Osteoblast (primary cell): ENCODE results near the gene GALR2. TPM values are rescaled to one million over a fixed set of nuclear protein-coding genes. Genes with fewer than 3 reads are reported as not detected.

Experiments used
- DNase-seq: peaks from one replicate; pipeline ENCODE4 v3.0.0; 2011; ENCODE audit warnings: low spot score, mixed read lengths; ENCODE audit not compliant: insufficient read length; ENCODE audit errors: missing footprints
- H2AFZ ChIP-seq: 2 replicates; pipeline ENCODE4 v1.6.0; 2011; ENCODE audit warnings: mild to moderate bottlenecking, low read length
- H3K27ac ChIP-seq: 2 replicates; pipeline ENCODE4 v1.5.1; 2011; ENCODE audit warnings: mild to moderate bottlenecking, low read depth, low read length, moderate library complexity
- H3K27me3 ChIP-seq: 2 replicates; pipeline ENCODE4 v1.6.0; 2012; ENCODE audit warnings: mild to moderate bottlenecking, control low read depth, inconsistent platforms, low read length, moderate library complexity; ENCODE audit not compliant: insufficient read depth
- H3K36me3 ChIP-seq: 2 replicates; pipeline ENCODE4 v1.5.1; 2011; ENCODE audit warnings: mild to moderate bottlenecking, low read length, control low read depth, moderate library complexity; ENCODE audit not compliant: insufficient read depth
- H3K4me1 ChIP-seq: 2 replicates; pipeline ENCODE4 v1.5.1; 2011; ENCODE audit warnings: mild to moderate bottlenecking, low read length, control low read depth, moderate library complexity; ENCODE audit not compliant: insufficient read depth
- H3K4me2 ChIP-seq: 2 replicates; pipeline ENCODE4 v1.6.0; 2011; ENCODE audit warnings: mild to moderate bottlenecking, low read length; ENCODE audit not compliant: insufficient read depth
- H3K4me3 ChIP-seq: fragments of 200-600 bp; sonication (generic); 3 replicates; pipeline ENCODE4 v1.5.1; 2012; ENCODE audit warnings: mild to moderate bottlenecking, low read length, inconsistent platforms; ENCODE audit not compliant: insufficient read depth
- H3K79me2 ChIP-seq: 2 replicates; pipeline ENCODE4 v1.6.0; 2012; ENCODE audit warnings: mild to moderate bottlenecking, low read length, control low read depth, inconsistent platforms; ENCODE audit not compliant: insufficient read depth
- H3K9me3 ChIP-seq: 2 replicates; pipeline ENCODE4 v1.5.1; 2011; ENCODE audit warnings: low read depth, low read length, control low read depth
- H4K20me1 ChIP-seq: 2 replicates; pipeline ENCODE4 v1.6.0; 2012; ENCODE audit warnings: mild to moderate bottlenecking, low read length, control low read depth; ENCODE audit not compliant: insufficient read depth
- total RNA-seq: library from RNA; depleted of rRNA; stranded (reverse); fragments of >200 nt; gene quantifications from 2 replicates; pipeline ENCODE4 v1.2.3, GENCODE V29; 2012
- TF ChIP-seq, protein P1 (sequence below): IDR thresholded peaks from 2 replicates; pipeline ENCODE4 v1.5.1; 2011; ENCODE audit warnings: mild to moderate bottlenecking, low read depth, low read length, moderate library complexity; ENCODE audit errors: extremely low read depth

The GALR2 gene, protein sequence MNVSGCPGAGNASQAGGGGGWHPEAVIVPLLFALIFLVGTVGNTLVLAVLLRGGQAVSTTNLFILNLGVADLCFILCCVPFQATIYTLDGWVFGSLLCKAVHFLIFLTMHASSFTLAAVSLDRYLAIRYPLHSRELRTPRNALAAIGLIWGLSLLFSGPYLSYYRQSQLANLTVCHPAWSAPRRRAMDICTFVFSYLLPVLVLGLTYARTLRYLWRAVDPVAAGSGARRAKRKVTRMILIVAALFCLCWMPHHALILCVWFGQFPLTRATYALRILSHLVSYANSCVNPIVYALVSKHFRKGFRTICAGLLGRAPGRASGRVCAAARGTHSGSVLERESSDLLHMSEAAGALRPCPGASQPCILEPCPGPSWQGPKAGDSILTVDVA
- total RNA-seq = 0.29 TPM in 1 of 2 replicates, not detected in the other

DNA sequence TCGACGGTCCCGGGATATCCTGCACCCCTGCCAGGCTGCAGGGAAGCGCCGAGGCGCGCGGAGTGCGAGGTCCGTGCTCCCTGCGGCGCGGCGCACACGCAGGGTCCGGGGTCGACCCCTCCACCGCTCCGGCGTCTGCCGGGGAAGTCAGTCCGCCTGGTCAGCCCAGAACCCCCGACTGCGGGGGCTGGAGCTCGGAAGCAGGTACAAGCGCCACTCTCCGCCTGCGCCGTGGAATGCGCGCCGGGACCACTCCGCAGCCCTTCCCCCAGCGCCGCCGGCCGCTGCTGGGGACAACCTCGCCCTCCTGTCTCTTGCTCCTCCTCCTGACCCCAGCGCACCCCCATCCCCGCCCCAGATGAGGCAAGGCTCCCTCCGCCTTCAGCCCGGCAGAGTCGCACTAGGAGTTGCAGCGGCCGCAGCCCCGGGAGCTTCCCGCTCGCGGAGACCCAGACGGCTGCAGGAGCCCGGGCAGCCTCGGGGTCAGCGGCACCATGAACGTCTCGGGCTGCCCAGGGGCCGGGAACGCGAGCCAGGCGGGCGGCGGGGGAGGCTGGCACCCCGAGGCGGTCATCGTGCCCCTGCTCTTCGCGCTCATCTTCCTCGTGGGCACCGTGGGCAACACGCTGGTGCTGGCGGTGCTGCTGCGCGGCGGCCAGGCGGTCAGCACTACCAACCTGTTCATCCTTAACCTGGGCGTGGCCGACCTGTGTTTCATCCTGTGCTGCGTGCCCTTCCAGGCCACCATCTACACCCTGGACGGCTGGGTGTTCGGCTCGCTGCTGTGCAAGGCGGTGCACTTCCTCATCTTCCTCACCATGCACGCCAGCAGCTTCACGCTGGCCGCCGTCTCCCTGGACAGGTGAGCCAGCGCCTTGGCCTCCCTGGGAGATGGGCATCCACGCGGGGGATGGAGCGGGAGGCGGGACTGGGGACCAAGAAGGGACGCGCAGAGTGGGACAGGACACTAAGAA is at the start of gene GALR2:
Gene GALR2 (plus strand): TSS at position 392 of the 974 bp plus-strand sequence. CDS start 103 bp downstream, at position 495.
- TF ChIP-seq, protein P1, sequence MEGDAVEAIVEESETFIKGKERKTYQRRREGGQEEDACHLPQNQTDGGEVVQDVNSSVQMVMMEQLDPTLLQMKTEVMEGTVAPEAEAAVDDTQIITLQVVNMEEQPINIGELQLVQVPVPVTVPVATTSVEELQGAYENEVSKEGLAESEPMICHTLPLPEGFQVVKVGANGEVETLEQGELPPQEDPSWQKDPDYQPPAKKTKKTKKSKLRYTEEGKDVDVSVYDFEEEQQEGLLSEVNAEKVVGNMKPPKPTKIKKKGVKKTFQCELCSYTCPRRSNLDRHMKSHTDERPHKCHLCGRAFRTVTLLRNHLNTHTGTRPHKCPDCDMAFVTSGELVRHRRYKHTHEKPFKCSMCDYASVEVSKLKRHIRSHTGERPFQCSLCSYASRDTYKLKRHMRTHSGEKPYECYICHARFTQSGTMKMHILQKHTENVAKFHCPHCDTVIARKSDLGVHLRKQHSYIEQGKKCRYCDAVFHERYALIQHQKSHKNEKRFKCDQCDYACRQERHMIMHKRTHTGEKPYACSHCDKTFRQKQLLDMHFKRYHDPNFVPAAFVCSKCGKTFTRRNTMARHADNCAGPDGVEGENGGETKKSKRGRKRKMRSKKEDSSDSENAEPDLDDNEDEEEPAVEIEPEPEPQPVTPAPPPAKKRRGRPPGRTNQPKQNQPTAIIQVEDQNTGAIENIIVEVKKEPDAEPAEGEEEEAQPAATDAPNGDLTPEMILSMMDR = no peak
- peaks cover 17% of the 10 kb centered on the region for H4K20me1 ChIP-seq
- peaks cover 33% of the 10 kb centered on the region for H3K79me2 ChIP-seq
- peak; percentile 85 for DNase-seq
- H3K4me3 ChIP-seq = no peak within 1 kb of the TSS
- no peaks in the 10 kb centered on the region for H3K9me3 ChIP-seq
- no peaks in the 10 kb centered on the region for H3K36me3 ChIP-seq
- H3K4me1 ChIP-seq = peaks cover 12% of the 10 kb centered on the region
- H2AFZ ChIP-seq = no peak within 1 kb of the TSS
- H3K4me2 ChIP-seq = no peak within 1 kb of the TSS
- no peak within 1 kb of the TSS for H3K27ac ChIP-seq
- H3K27me3 ChIP-seq = peaks cover 63% of the 10 kb centered on the region

DNA sequence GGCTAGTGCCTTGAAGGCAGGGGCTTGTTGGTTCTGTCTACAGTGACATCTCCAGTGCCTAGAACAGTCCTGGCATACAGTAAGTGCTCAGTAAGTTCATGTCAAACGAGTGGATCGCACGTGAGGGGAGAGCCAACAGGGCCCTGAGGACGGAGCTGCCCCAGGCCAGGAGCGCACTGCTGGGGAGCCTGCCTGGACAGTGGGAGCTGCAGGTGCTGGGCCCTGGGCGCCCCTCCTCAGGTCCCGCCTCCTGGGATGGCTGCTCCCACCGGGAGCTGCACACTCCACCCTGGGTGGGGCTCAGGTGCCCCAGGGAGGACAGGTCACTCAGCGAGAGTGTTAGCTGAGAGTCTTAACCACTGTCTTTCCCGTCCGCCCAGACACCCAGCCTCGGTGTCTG is 49.3 kb upstream of the GALR2 start:
- Histone ChIP-seq H3K79me2 (no peaks in the 10 kb centered on the region), H3K4me3 (no peak overlapping the region), H4K20me1 (no peaks in the 10 kb centered on the region), H3K9me3 (no peaks in the 10 kb centered on the region), H3K27ac (no peak overlapping the region), H3K4me1 (no peaks in the 10 kb centered on the region), H3K27me3 (peaks cover 3% of the 10 kb centered on the region), H3K36me3 (no peaks in the 10 kb centered on the region), H3K4me2 (no peak overlapping the region), H2AFZ (no peak overlapping the region)
- TF ChIP-seq, protein P1 = no peak
- DNase-seq = no peak

DNA sequence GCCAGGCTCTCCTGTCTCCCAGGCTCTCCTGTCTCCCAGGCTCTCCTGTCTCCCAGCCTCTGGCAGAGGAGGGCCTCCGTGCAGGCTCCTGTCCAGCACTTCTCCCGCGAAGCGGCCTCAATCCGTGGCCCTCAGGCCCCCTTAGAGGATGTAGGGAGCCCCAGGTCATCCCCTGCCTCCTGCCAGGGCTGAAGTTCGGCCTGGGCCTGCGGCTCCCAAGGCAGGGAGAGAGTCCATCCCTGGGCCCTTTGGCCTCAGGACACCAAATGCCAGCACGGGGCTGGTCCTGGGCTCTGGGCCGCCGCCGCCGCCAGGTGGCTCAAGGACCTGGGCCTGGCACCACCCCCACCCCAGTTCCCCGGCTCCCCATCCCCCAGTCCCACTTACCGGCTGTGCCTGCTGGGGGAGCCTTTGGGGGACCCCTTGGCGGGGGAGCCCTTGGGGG is 47.8 kb upstream of the GALR2 start:
- H3K79me2 ChIP-seq = no peaks in the 10 kb centered on the region
- no peaks in the 10 kb centered on the region for H3K9me3 ChIP-seq
- H3K27ac ChIP-seq = no peak overlapping the region
- TF ChIP-seq, protein P1 = no peak
- H3K36me3 ChIP-seq = no peaks in the 10 kb centered on the region
- peak; percentile 58 for DNase-seq
- no peak overlapping the region for H3K4me2 ChIP-seq
- no peak overlapping the region for H2AFZ ChIP-seq
- no peaks in the 10 kb centered on the region for H3K27me3 ChIP-seq
- no peaks in the 10 kb centered on the region for H4K20me1 ChIP-seq
- H3K4me3 ChIP-seq = no peak overlapping the region
- H3K4me1 ChIP-seq = no peaks in the 10 kb centered on the region
